ENCODE data around the gene FIG4. TPM values are rescaled to one million over a fixed set of nuclear protein-coding genes. Genes with fewer than 3 reads are reported as not detected.

Gene FIG4
- polyA plus RNA-seq, 1 of the 3 experiments (the other 2 are of a cell fraction): 6.8 TPM

- DNase-seq: no peak
- no peaks in the 10 kb centered on the region for H3F3A ChIP-seq (replicated peaks; ENCODE audit: insufficient read depth)
- H3K9me3 ChIP-seq: no peaks in the 10 kb centered on the region
- no peak overlapping the region for H3K4me2 ChIP-seq
- CTCF ChIA-PET: no interaction called here
- H3K4me1 ChIP-seq (ENCODE audit: control insufficient read depth in 1 of 2, insufficient read depth in 2 of 2, low read depth in 1 of 2, low read length in 1 of 2): peaks cover 0 to 10% of the 10 kb centered on the region in 2 experiments; a peak in 2 of 4 replicates
- no peaks in the 10 kb centered on the region for H3K9me2 ChIP-seq
- H3K4me3 ChIP-seq (ENCODE audit: low read depth in 2 of 2, low read length in 1 of 2): no peak overlapping the region
- POLR2A ChIA-PET: no interaction called here
- no peak overlapping the region for H3K9ac ChIP-seq
- H3K27me3 ChIP-seq (ENCODE audit: insufficient read depth): no peaks in the 10 kb centered on the region
- no peak overlapping the region for H3K27ac ChIP-seq (ENCODE audit: low read depth in 2 of 2, low read length in 1 of 2)
- H2AFZ ChIP-seq (ENCODE audit: low read depth): no peak overlapping the region
- TF ChIP-seq MAX (IDR thresholded peaks at IDR 0.05; ENCODE audit: low read depth): no peak
- no peaks in the 10 kb centered on the region for H4K20me1 ChIP-seq (ENCODE audit: insufficient read depth)
- H3K79me2 ChIP-seq (ENCODE audit: insufficient read depth): no peaks in the 10 kb centered on the region
- no peaks in the 10 kb centered on the region for H3K36me3 ChIP-seq (replicated peaks in 1 of 2; ENCODE audit: control insufficient read depth in 1 of 2, insufficient read depth in 2 of 2, low read length in 1 of 2)
Measured at GRCh38 chr6:109840034-109840433, 148.9 kb downstream of the FIG4 start.

GRCh38 chr6:109840796-109841195 is 149.7 kb downstream of the FIG4 start:
- H3K4me1 ChIP-seq (ENCODE audit: control insufficient read depth in 1 of 2, insufficient read depth in 2 of 2, low read depth in 1 of 2, low read length in 1 of 2): peaks cover 0 to 8% of the 10 kb centered on the region in 2 experiments; a peak in 1 of 4 replicates
- H3K9me2 ChIP-seq: no peaks in the 10 kb centered on the region
- H3K9me3 ChIP-seq: no peaks in the 10 kb centered on the region
- no peaks in the 10 kb centered on the region for H3K27me3 ChIP-seq (ENCODE audit: insufficient read depth)
- no peak overlapping the region for H3K27ac ChIP-seq (ENCODE audit: low read depth in 2 of 2, low read length in 1 of 2)
- H3K9ac ChIP-seq: no peak overlapping the region
- no peaks in the 10 kb centered on the region for H3K79me2 ChIP-seq (ENCODE audit: insufficient read depth)
- no peaks in the 10 kb centered on the region for H3F3A ChIP-seq (replicated peaks; ENCODE audit: insufficient read depth)
- no peaks in the 10 kb centered on the region for H4K20me1 ChIP-seq (ENCODE audit: insufficient read depth)
- CTCF ChIA-PET: interaction anchor here (0.6 to 1.9 kb wide), 3 partner anchors 57 to 337 kb away, joined by 3 to 4 read pairs (median 4); no protein-coding TSS in a partner anchor
- no peak overlapping the region for H2AFZ ChIP-seq (ENCODE audit: low read depth)
- H3K4me2 ChIP-seq: no peak overlapping the region
- no peak overlapping the region for H3K4me3 ChIP-seq (ENCODE audit: low read depth in 2 of 2, low read length in 1 of 2)
- POLR2A ChIA-PET: interaction anchor here (0.7 kb wide), 1 partner anchor 348 kb away, joined by 4 read pairs; no protein-coding TSS in a partner anchor
- WGBS (ENCODE audit: low lambda C conversion rate): 81% methylated on average over 5 of the region's 5 CpGs
- H3K36me3 ChIP-seq (replicated peaks in 1 of 2; ENCODE audit: control insufficient read depth in 1 of 2, insufficient read depth in 2 of 2, low read length in 1 of 2): no peaks in the 10 kb centered on the region
- DNase-seq: no peak
- TF ChIP-seq GATA2 (CRISPR knock-in tag; IDR thresholded peaks at IDR 0.05) (no peak), ELF1 (IDR thresholded peaks at IDR 0.05) (no peak), RCOR1 (IDR thresholded peaks at IDR 0.05; ENCODE audit: low read length) (no peak), POLR2AphosphoS5 (IDR thresholded peaks at IDR 0.05; ENCODE audit: low read depth, low read length) (no peak), FOXJ3 (CRISPR knock-in tag; IDR thresholded peaks at IDR 0.05) (no peak), CTCF (IDR thresholded peaks at IDR 0.05) (no peak), RAD21 (IDR thresholded peaks at IDR 0.05; ENCODE audit: low read length) (no peak), GABPA (IDR thresholded peaks at IDR 0.05; ENCODE audit: low read depth) (no peak), IRF3 (IDR thresholded peaks at IDR 0.05; ENCODE audit: low read depth, low read length) (no peak), CHD2 (IDR thresholded peaks at IDR 0.05; ENCODE audit: low read length, partially characterized antibody) (no peak), SIN3A (IDR thresholded peaks at IDR 0.05; ENCODE audit: borderline replicate concordance, low read depth, low read length) (no peak), USF1 (IDR thresholded peaks at IDR 0.05; ENCODE audit: borderline replicate concordance, low read depth) (no peak), FOXM1 (IDR thresholded peaks at IDR 0.05; ENCODE audit: low read depth) (no peak)
- TF ChIP-seq, protein P1, sequence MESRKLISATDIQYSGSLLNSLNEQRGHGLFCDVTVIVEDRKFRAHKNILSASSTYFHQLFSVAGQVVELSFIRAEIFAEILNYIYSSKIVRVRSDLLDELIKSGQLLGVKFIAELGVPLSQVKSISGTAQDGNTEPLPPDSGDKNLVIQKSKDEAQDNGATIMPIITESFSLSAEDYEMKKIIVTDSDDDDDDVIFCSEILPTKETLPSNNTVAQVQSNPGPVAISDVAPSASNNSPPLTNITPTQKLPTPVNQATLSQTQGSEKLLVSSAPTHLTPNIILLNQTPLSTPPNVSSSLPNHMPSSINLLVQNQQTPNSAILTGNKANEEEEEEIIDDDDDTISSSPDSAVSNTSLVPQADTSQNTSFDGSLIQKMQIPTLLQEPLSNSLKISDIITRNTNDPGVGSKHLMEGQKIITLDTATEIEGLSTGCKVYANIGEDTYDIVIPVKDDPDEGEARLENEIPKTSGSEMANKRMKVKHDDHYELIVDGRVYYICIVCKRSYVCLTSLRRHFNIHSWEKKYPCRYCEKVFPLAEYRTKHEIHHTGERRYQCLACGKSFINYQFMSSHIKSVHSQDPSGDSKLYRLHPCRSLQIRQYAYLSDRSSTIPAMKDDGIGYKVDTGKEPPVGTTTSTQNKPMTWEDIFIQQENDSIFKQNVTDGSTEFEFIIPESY (IDR thresholded peaks at IDR 0.05; ENCODE audit: borderline replicate concordance, low read depth): no peak
- TF ChIP-seq, protein P2, sequence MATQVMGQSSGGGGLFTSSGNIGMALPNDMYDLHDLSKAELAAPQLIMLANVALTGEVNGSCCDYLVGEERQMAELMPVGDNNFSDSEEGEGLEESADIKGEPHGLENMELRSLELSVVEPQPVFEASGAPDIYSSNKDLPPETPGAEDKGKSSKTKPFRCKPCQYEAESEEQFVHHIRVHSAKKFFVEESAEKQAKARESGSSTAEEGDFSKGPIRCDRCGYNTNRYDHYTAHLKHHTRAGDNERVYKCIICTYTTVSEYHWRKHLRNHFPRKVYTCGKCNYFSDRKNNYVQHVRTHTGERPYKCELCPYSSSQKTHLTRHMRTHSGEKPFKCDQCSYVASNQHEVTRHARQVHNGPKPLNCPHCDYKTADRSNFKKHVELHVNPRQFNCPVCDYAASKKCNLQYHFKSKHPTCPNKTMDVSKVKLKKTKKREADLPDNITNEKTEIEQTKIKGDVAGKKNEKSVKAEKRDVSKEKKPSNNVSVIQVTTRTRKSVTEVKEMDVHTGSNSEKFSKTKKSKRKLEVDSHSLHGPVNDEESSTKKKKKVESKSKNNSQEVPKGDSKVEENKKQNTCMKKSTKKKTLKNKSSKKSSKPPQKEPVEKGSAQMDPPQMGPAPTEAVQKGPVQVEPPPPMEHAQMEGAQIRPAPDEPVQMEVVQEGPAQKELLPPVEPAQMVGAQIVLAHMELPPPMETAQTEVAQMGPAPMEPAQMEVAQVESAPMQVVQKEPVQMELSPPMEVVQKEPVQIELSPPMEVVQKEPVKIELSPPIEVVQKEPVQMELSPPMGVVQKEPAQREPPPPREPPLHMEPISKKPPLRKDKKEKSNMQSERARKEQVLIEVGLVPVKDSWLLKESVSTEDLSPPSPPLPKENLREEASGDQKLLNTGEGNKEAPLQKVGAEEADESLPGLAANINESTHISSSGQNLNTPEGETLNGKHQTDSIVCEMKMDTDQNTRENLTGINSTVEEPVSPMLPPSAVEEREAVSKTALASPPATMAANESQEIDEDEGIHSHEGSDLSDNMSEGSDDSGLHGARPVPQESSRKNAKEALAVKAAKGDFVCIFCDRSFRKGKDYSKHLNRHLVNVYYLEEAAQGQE (IDR thresholded peaks at IDR 0.05; ENCODE audit: low read depth, low read length): no peak
- TF ChIP-seq, protein P3, sequence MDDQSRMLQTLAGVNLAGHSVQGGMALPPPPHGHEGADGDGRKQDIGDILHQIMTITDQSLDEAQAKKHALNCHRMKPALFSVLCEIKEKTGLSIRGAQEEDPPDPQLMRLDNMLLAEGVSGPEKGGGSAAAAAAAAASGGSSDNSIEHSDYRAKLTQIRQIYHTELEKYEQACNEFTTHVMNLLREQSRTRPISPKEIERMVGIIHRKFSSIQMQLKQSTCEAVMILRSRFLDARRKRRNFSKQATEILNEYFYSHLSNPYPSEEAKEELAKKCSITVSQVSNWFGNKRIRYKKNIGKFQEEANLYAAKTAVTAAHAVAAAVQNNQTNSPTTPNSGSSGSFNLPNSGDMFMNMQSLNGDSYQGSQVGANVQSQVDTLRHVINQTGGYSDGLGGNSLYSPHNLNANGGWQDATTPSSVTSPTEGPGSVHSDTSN (IDR thresholded peaks at IDR 0.05): no peak
